Measurements from ENCODE around the gene PIK3C2A.
"Not testable (repeated sequence)": the region's sequence is repeated elsewhere in the genome, so short reads cannot be mapped to it uniquely, and the experiment has no call there.

Gene PIK3C2A, protein sequence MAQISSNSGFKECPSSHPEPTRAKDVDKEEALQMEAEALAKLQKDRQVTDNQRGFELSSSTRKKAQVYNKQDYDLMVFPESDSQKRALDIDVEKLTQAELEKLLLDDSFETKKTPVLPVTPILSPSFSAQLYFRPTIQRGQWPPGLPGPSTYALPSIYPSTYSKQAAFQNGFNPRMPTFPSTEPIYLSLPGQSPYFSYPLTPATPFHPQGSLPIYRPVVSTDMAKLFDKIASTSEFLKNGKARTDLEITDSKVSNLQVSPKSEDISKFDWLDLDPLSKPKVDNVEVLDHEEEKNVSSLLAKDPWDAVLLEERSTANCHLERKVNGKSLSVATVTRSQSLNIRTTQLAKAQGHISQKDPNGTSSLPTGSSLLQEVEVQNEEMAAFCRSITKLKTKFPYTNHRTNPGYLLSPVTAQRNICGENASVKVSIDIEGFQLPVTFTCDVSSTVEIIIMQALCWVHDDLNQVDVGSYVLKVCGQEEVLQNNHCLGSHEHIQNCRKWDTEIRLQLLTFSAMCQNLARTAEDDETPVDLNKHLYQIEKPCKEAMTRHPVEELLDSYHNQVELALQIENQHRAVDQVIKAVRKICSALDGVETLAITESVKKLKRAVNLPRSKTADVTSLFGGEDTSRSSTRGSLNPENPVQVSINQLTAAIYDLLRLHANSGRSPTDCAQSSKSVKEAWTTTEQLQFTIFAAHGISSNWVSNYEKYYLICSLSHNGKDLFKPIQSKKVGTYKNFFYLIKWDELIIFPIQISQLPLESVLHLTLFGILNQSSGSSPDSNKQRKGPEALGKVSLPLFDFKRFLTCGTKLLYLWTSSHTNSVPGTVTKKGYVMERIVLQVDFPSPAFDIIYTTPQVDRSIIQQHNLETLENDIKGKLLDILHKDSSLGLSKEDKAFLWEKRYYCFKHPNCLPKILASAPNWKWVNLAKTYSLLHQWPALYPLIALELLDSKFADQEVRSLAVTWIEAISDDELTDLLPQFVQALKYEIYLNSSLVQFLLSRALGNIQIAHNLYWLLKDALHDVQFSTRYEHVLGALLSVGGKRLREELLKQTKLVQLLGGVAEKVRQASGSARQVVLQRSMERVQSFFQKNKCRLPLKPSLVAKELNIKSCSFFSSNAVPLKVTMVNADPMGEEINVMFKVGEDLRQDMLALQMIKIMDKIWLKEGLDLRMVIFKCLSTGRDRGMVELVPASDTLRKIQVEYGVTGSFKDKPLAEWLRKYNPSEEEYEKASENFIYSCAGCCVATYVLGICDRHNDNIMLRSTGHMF (N-terminal part only)

DNA sequence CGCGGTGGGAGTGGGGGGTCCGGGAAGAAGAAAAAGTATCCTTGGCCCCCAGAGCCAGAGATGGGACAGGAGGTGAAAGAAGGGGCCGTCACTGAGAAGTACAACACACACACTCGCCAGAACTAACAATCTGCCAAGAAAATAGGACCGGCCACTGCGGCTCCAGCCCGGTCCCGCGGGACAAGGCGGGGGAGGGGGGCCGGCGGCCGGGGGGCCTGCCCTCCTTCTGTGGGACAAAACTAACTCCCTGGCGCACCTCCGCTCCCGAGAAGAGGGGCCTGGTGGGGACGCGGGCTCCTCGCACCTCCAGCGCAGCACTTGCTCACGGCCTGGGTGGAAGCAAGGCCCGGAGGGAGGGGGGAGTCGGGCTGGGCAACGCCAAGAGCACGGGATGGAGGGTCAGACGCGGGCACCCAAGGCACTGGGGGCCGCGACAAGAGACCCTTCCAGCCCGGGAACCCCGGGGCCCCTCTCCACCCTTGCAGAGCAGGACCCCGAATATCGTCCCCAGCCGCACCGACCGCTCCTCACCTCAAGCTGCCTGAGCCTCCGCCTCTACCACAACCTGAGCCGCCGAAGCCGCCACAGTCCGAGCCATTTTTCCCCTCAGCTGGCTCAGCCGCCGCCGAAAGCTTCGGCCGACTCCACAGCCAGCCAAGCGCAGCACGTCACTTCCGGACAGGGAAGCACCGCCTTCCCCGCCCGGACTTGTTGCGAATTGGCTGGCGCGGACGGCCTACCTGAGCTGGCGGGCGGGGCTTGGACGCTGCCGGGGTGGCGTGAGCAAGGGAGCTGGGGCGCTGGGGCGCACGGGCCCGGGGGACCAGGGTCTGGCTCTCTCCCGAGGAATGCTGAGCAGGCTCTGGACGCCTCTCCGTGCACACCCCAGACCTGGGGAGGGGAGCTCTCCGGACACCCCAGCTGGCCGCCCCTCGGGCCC is at the start of gene PIK3C2A:
Gene PIK3C2A, minus strand, starts transcription at position 670 of the 940 bp plus-strand sequence. CDS start 38,245 bp downstream, outside the sequence.
- peak; percentile 73 for DNase-seq (ENCODE audit: low read depth, low spot score)

DNA sequence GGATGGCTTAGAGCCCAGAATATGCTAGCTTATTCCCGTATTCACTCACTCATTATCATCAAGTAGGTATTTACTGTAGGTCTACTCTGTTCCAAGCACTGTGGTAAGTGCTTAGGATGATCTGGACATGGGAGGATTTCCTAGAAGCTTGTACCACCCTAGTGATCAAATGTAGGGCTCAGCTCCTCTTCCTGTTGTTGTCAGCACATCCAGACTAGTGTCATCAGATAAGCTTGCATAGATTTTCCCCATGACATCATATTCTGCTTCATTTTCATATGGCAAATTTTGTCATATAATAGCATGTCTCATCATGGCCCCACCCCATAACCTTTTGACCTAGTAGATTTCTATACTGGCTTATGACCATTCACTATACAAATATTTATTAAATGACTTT is 49.4 kb upstream of the PIK3C2A start:
- DNase-seq (ENCODE audit: low read depth, low spot score): no peak

DNA sequence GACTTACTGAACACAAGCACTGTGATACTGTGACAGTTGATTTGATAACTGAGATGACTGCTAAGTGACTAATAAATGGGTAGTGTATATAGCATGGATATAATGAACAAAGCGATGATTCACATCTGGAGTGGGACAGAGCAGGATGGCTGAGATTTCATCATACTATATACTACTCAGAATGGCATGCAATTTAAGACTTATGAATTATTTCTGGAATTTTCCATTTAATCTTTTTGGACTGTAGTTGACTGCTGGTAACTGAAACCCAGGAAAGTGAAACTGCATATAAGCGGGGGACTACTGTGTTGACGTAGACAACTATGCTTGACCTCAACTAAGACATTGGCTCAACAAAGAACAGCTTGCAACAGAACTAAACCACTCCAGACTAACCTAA is 48.7 kb upstream of the PIK3C2A start:
- DNase-seq (ENCODE audit: low read depth, low spot score): peak; percentile 33

DNA sequence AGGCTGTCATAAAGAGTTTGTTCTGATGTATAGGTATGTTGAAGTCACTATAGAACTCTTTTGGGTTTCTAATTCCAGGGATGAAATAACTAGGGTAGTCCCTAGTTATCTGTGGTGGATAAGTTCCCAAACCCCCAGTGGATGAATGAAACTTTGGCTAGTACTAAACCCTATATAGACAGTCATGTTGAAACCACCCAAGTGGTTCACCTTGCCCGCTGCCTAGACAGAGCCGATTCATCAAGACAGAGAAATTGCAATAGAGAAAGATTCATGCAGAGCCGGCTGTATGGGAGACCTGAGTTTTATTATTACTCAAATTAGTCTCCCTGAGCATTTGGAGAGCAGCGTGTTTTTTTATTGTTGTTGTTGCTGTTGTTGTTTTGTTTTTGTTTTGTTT is 44.9 kb upstream of the PIK3C2A start:
- DNase-seq (ENCODE audit: low read depth, low spot score): no peak

DNA sequence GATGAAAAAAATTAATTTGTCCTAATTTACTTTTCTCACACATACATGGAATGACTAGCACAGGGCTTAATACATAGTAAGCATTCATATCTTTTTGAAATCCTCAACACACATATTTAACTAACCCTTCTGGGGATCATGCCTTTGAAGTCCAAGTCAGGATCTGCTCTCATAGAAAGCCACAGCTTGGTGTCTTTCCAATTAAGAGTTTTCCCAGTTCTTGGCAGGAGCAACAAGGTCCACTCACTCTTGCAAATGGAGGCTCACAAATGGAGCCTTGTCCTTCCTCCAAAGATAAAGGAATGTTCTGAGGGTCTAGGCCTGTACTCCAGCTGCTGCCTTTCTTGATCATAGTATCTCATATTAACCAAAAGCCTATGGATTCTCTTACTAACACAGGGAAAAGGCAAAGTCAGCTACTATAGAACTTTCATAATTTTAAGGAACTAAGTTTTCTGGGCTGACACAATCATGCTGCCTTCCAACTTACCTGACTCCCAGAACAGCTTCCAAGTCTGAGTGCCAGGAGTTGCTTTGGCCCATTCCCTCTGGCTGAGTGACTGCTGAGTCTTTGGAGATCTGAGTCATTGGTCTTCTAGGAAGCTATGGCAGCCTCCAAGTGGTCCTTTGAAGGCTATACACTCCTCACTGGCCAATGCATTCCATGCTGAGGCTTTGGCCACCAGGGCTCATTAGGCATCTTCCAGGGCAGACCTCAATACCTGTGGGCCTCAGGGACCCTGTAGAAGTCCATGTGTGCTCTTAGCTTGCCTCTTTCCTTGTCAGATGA is 43.0 kb upstream of the PIK3C2A start:
- DNase-seq (ENCODE audit: low read depth, low spot score): no peak

DNA sequence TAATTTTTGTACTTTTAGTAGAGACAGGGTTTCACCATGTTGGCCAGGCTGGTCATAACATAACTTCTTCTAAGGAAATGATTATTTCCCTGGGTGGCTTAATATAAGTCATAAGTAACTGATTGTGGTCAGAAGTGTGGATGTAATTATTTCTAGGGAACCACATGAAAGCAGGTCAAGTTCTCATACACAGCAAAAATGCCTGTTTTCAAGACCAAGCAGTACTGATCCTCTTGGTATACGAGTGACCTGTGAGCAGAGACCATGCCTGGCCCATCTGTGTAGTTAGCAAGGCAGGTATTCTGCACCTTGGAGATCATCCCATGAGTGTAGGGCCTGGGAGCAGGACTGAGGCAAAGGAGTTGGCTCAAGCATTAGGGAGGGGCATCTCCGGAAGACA is 36.3 kb upstream of the PIK3C2A start:
- DNase-seq (ENCODE audit: low read depth, low spot score): no peak

DNA sequence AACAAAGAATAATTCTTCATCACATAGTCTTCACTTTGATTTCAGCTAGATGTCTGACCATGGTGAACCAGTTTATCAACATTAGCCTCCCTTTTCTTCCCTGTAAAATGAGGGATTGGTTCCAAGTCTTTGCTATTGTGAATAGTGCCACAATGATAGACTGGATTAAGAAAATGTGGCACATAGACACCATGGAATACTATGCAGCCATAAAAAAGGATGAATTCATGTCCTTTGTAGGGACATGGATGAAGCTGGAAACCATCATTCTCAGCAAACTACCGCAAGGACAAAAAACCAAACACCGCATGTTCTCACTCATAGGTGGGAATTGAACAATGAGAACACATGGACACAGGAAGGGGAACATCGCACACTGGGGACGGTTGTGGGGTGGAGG is 35.2 kb upstream of the PIK3C2A start:
- not testable (repeated sequence) for DNase-seq (ENCODE audit: low read depth, low spot score)

DNA sequence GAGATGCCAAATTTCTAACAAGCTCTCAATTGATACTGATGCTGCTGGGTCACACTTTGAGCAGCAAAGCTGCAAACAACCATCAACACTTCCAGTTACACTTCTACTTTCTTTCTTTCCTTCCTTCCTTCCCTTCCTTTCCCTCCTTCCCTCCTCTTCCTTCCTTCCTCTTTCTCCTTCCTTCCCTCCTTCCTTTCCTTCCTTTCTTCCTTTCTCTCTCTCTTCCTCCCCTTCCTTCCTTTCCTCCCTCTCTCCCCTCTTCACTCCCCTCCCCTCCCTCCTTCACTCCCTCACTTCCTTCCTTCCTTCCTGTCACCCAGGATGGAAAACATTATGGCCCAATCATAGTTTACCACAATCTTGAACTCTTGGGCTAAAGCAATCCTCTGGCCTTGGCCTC is 33.0 kb upstream of the PIK3C2A start:
- no peak for DNase-seq (ENCODE audit: low read depth, low spot score)

DNA sequence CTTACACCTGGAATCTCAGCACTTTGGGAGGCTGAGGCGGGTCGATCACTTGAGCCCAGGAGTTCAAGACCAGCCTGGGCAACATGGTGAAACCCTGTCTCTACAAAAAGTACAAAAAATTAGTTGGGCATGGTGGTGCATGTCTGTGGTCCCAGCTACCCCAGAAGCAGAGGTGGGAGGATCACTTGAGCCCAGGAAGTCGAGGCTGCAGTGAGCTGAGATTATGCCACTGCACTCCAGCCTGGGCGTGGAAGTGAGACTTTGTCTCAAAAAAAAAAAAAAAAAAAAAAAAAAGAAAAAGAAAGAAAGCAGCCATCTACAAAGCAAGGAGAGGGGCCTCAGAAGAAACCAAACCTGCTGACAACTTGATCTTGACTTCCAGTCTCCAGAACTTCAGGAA is 32.1 kb upstream of the PIK3C2A start:
- not testable (repeated sequence) for DNase-seq (ENCODE audit: low read depth, low spot score)

DNA sequence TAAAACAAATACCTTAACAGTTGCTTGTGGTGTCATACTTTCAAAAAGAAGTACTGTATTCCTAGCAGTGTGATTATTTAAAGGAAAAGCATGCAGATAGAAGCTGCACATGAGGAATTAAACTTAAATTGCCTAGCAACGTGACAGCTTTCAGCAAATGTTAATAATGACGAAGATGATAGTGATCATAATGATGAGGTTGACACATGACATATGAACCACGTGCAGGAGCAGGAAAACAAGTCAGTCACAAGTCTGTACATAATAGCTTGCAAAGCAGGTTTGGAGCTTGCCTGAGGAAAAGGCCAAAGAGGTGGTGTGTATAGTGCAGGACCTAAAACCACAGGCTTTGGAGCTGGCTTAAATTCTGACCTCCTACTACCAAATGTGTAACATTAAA is 30.6 kb upstream of the PIK3C2A start:
- DNase-seq (ENCODE audit: low read depth, low spot score): no peak

DNA sequence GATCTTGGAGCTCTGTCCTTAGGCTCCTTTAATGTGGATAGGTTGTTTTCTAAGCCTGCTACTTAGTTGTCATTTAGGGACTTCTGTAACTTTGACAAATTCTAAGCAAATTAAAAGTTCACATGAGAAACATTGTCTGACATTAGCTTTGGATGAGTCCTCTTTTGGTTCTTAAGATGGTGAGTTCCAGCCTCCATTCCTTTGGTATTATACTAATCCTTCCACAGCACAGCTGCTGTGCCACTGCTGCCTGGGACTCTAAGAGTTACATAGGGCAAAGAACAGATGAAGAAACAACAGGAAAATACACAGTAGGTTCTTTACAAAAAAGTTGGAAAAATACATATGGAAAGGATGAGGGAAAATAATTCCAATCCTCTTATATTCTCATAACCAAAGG is 25.3 kb upstream of the PIK3C2A start:
- DNase-seq (ENCODE audit: low read depth, low spot score): no peak

DNA sequence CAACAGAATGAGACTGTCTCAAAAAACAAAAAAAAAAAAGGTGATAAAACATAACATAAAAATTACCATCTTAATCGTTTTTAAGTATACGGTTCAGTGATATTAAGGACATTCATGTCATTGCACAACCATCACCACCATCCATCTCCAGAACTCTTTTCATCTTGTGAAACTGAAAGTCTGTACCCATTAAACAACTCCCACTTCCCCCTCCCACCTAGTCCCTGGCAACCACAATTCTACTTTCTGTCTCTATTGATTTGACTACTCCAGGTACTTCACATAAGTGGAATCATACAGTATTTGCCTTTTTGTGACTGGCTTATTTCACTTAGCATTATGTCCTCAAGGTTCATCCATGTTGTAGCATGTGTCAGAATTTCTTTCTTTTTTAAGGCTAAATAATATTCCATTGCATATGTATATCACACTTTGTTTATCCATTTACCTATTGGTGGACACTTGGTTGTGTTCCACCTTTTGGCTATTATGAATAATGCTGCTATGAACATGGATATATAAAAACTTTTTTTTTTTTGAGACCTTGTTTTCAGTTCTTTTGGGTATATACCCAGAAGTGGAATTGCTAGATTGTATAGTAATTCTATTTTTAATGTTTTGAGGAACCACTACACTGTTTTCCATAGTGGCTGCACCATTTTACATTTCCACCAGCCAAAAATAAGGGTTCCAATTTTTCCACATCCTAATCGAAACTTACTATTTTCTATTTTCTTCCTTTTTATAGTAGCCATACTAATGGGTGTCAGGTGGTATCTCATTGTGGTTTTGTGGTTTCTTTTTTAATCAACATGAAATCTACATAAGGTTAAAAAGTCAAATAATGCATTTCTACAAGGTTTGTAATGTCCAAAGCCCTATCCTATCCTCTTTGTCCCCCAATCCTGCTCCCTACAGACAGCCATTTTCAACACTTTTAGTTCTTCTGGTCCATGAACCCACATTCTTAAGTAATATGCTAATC is 23.4 kb upstream of the PIK3C2A start:
- no peak for DNase-seq (ENCODE audit: low read depth, low spot score)

DNA sequence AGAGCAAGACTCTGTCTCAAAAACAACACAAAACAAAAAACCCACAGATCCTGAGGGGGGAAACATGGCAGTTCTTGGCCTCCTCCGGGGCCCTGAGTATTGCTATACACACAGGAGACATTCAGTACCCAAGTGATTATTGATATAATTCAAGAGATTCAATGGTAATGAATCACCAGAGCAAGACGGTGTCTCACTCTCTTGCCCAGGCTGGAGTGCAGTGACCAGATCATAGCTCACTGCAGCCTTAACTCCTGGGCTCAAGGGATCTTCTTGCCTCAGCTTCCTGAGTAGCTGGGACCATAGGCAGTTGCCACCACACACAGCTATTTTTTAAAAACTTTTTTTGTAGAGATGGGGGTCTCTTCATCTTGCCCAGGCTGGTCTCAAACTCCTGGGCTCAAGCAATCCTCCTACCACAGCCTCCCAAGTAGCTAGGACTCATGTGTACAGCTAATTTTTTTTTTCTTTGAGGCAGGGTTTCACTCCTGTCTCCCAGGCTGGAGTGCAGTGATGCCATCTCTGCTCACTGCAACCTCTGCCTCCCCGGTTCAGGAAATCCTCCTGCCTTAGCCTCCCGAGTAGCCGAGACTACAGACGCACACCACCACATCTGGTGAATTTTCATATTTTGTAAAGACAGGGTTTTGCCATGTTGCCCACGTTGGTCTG is 21.8 kb upstream of the PIK3C2A start:
- DNase-seq (ENCODE audit: low read depth, low spot score): no peak

DNA sequence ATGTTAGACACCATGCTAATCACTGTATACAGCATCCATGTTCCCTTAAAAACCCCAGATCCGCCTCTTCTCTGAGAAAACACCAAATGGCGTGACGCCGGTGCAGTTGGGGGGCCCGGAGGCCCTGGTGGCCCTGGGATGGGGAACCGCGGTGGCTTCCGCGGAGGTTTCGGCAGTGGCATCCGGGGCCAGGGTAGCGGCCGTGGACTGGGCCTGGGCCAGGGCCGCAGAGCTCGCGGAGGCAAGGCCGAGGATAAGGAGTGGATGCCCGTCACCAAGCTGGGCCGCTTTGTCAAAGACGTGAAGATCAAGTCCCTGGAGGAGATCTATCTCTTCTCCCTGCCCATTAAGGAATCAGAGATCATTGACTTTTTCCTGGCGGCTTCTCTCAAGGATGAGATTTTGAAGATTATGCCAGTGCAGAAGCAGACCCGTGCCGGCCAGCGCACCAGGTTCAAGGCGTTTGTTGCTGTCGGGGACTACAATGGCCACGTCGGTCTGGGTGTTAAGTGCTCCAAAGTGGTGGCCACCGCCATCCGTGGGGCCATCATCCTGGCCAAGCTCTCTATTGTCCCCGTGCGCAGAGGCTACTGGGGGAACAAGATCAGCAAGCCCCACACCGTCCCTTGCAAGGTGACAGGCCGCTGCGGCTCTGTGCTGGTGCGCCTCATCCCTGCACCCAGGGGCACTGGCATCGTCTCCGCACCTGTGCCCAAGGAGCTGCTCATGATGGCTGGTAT is 20.6 kb upstream of the PIK3C2A start:
- DNase-seq (ENCODE audit: low read depth, low spot score): not testable (repeated sequence)

DNA sequence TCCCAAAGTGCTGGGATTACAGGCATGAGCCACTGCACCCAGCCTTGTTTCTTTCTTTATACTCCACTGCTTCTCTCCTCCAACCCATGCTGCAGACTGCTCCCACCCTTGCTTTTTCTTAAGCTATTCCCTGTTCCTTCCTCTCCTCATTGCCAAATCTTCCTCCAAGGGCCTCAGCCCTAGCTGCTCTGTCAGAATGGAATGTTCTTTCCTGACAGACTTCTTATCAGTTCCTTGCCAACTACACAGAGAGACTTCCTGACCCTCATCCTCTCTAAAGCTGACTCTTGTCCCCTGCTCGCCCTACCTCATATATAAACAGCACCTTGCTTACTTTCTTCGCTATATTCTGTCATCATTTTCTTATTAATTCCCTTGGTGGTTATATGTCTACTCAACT is 16.9 kb upstream of the PIK3C2A start:
- no peak for DNase-seq (ENCODE audit: low read depth, low spot score)

DNA sequence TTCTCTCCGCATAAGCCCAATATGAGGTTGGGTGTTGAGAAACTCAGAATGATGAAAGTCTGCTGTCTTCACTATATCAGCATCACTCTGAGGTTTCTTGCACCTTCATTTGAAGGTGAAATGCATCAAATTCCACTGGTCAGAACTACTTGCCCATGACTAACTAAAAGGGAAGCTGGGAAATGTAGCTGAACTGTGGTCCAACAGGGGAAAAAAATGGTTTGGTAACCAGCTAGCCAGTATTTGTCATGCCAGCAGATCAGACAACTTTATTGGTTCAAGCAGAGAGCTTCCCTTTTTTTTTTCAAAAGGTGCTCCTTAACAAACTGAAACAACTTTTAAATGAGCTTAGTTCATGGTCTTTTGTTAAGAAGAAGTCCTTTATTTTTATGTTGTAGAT is 14.2 kb upstream of the PIK3C2A start:
- no peak for DNase-seq (ENCODE audit: low read depth, low spot score)

DNA sequence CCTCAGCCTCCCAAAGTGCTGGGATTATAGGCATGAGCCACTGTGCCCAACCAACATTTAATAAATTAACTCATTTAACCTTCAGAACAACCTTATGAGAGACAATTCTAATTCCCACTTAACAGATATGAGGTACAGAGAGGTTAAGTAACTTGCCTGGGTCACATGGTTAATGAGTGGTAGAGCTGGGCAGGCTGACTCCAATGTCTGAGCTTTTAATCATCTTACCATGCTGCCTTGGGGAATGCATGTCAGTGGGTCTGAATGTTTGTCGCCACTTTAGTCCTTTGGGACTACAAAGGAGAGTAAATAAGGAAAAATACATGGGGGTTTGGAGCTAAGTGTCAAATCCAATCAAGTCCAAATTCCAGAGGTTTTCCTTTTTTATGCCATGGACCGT is 11.2 kb upstream of the PIK3C2A start:
- no peak for DNase-seq (ENCODE audit: low read depth, low spot score)

DNA sequence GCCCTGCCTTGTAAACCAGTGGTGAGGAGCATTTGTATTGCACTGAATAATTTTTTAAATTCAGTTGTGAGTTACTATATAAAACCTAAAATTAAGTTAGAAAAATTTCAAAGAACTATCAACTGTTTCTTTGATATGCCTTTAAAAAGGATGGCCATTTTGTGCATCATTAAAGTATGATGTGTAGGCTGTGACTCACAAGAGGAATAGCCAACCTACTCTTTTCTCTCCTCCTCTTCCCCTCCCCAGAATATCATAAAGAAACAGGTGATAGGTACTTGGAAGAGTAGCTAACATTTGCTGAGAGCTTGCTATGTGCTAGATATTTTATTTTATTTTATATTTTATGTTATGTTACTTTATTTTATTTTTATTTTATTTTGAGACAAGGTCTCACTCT is 10.6 kb upstream of the PIK3C2A start:
- no peak for DNase-seq (ENCODE audit: low read depth, low spot score)
